ENCODE data around the gene KSR2.

KSR2 gene

GRCh38 chr12:117998719-117999118 is 29.9 kb upstream of the KSR2 start (continued):
- TF ChIP-seq ZNF398 (tag by site-specific recombination; IDR thresholded peaks at IDR 0.05) (no peak), ZNF132 (tag by site-specific recombination; IDR thresholded peaks at IDR 0.05; ENCODE audit: borderline replicate concordance) (no peak), ZFHX2 (tag by site-specific recombination; conservative IDR thresholded peaks at IDR 0.05) (no peak), ZBTB1 (tag by site-specific recombination; IDR thresholded peaks at IDR 0.05) (no peak), ELK4 (IDR thresholded peaks at IDR 0.05; ENCODE audit: borderline replicate concordance, low read depth, low read length) (no peak), ZNF184 (tag by site-specific recombination; IDR thresholded peaks at IDR 0.05) (no peak), ZNF266 (tag by site-specific recombination; IDR thresholded peaks at IDR 0.05; ENCODE audit: low read depth) (no peak), ZNF341 (tag by site-specific recombination; IDR thresholded peaks at IDR 0.05; ENCODE audit: low read depth) (no peak)

- CTCF ChIA-PET, result no interaction called here
- H3K4me1 ChIP-seq (ENCODE audit: control insufficient read depth, insufficient read depth, low read length), result no peaks in the 10 kb centered on the region
- H3K36me3 ChIP-seq (ENCODE audit: control insufficient read depth in 2 of 2, insufficient read depth in 1 of 2, low read length in 2 of 2), result no peaks in the 10 kb centered on the region
- POLR2A ChIA-PET, result no interaction called here
- no peak for TF ChIP-seq KLF10 (tag by site-specific recombination; IDR thresholded peaks at IDR 0.05)
- TF ChIP-seq TRIM28 (IDR thresholded peaks at IDR 0.05; ENCODE audit: borderline replicate concordance, low read length), result no peak
- TF ChIP-seq ZNF776 (tag by site-specific recombination; IDR thresholded peaks at IDR 0.05; ENCODE audit: borderline replicate concordance), result no peak
- no peak for TF ChIP-seq ZNF391 (tag by site-specific recombination; IDR thresholded peaks at IDR 0.05; ENCODE audit: borderline replicate concordance, low read depth)
- no peak for TF ChIP-seq ZNF202 (tag by site-specific recombination; IDR thresholded peaks at IDR 0.05; ENCODE audit: borderline replicate concordance)
- no peak overlapping the region for H3K27ac ChIP-seq (ENCODE audit: extremely low read depth, low read depth, low read length)
- H3K9me3 ChIP-seq (ENCODE audit: control insufficient read depth, insufficient read depth, low read depth, low read length), result no peaks in the 10 kb centered on the region
- no peak overlapping the region for H3K4me3 ChIP-seq (ENCODE audit: low read depth, low read length)
Measured at GRCh38 chr12:117994551-117995438, 26.0 kb upstream of the KSR2 start.

- Histone ChIP-seq H3K27ac (ENCODE audit: extremely low read depth, low read depth, low read length) (no peak overlapping the region), H3K4me1 (ENCODE audit: control insufficient read depth, insufficient read depth, low read length) (no peaks in the 10 kb centered on the region), H3K4me3 (ENCODE audit: low read depth, low read length) (no peak overlapping the region), H3K9me3 (ENCODE audit: control insufficient read depth, insufficient read depth, low read depth, low read length) (no peaks in the 10 kb centered on the region), H3K36me3 (ENCODE audit: control insufficient read depth in 2 of 2, insufficient read depth in 1 of 2, low read length in 2 of 2) (no peaks in the 10 kb centered on the region)
- CTCF ChIA-PET, result no interaction called here
- TF ChIP-seq ZFP41 (tag by site-specific recombination; IDR thresholded peaks at IDR 0.05; ENCODE audit: borderline replicate concordance) (no peak), ZNF707 (tag by site-specific recombination; IDR thresholded peaks at IDR 0.05) (no peak), ZNF174 (tag by site-specific recombination; IDR thresholded peaks at IDR 0.05) (no peak), HOXA7 (CRISPR knock-in tag; IDR thresholded peaks at IDR 0.05; ENCODE audit: borderline replicate concordance) (no peak), BCL11A (tag by site-specific recombination; IDR thresholded peaks at IDR 0.05; ENCODE audit: low read depth) (no peak), ZNF561 (tag by site-specific recombination; IDR thresholded peaks at IDR 0.05; ENCODE audit: borderline replicate concordance) (no peak), ZNF580 (tag by site-specific recombination; IDR thresholded peaks at IDR 0.05) (no peak)
- POLR2A ChIA-PET, result interaction anchor here (0.6 kb wide), 1 partner anchor 350 kb away, joined by 4 read pairs; no protein-coding TSS in a partner anchor
Measured at GRCh38 chr12:117986705-117987469, 18.1 kb upstream of the KSR2 start.

Data from HEK293 (cell line).